Cerebellar cortex (tissue), 1 donor: ENCODE results near the gene ZKSCAN5.
A peak's percentile ranks its signal among the peaks of the same experiment; 100 is the strongest.
"Not testable (repeated sequence)": the region's sequence is repeated elsewhere in the genome, so short reads cannot be mapped to it uniquely, and the experiment has no call there.

Experiments used
- DNase-seq: peaks from one replicate; pipeline ENCODE4 v3.0.0-alpha.2; 2015; ENCODE audit warnings: low spot score

Gene ZKSCAN5

DNA sequence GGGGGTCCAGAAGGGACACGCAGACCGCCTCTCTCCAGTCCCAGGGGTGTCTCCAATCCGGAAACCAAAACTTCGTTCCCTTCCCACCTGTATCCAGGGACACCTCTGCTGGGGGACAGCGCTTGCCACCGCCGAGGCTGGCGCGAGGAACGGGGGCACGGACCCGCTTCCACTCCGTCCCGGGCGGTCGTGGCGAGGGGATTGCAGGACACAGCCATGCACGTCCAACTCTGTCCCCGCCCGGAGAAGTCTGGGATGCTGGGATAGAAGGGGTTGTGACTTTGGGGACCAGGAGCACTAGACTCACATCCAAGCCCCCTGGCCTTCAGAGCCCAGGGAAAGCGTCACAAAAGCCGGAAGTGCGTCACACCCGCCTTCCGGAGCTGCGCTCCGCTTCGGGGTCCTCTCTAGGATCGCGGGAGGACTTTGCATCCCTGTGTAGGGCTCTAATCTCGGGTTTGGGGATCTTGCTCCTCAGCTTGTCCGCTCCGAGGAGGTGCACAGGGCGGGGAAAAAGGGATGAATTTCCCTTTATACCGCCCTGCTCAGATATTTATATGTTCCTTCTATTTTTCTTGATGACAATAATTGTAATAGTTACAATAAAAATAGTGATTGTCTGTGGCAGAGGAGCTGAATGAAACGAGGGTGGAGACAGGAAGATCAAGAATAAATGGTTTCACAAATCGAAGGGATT is 47.5 kb downstream of the ZKSCAN5 start, which contains the start of gene FAM200A:
FAM200A (minus strand) TSS at position 348 of the 697 bp plus-strand sequence. CDS start 3,707 bp downstream, outside the sequence.
- DNase-seq, result peak; percentile 96

DNA sequence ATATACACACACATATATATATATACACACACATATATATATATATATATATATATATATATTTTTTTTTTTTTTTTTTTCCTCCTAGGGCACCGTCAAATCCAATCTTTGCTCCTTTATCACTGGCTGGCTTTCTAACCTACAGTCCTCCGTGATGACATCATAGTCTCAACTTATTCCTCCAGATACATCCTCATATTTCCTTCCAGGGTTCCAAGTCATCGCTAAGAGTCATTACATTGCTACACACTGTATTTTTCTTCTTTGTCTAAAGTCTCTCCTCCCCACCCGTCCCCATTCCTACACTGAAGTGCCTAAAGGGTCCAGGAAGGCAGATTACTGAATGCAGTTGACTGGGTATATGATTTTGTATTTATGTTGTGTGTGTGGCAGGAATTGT is 48.6 kb downstream of the ZKSCAN5 start:
- DNase-seq, result no peak

DNA sequence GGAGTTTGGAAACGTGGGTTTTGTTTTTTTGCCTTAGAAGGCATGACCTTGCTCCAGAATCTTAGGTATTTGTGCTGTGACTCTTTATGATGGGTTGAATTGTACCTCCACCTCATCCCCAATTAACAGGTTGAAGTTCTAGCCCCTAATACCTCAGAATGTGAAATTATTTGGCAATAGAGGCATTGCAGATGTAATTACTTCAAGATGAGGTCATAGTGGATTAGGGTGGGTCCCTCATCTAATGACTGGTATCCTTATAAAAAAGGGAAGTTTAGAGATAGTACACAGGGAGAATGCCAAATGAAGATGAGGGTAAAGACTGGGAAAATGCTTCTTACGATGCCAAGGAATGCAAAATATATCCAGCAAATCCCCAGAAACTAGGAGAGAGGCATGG is 50.5 kb downstream of the ZKSCAN5 start:
- DNase-seq, result no peak

DNA sequence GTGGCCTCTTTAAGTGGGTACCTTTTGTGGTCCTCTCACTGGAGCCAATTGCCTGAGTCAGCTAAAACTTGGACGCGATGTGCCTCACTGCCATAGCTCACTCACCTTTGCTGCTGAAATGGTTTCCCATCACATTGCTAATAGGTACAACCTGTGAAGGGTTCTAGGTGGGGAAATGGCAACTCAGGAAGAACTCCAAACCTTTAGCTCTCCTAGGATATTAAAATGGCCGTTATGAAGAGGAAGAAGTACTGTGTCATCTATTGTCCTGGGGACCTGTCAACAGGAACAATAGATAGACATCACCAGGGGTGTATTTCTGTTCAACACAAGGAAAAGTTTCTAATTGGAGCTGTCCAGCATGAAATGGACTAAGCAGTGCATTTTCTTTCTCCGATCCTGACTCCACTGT is 52.7 kb downstream of the ZKSCAN5 start:
- DNase-seq, result no peak

DNA sequence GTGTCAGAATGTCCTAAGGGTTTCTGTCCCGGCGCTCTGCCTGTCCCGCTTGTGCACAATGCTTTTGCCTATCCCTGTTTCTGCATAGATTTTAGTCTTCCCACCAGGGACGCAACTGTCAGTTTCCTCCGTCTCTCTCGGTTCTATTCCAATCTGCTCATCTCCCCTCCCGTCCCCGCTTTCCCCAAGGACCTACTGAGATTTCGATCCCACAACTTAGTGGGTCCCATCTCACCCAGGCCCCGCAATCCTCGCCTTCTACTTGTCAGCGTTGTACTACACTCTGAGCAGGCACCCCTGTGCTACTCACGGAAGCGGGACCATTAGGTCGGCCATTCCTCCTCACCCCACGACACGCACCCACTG is 53.5 kb downstream of the ZKSCAN5 start:
- peak; percentile 27 for DNase-seq

DNA sequence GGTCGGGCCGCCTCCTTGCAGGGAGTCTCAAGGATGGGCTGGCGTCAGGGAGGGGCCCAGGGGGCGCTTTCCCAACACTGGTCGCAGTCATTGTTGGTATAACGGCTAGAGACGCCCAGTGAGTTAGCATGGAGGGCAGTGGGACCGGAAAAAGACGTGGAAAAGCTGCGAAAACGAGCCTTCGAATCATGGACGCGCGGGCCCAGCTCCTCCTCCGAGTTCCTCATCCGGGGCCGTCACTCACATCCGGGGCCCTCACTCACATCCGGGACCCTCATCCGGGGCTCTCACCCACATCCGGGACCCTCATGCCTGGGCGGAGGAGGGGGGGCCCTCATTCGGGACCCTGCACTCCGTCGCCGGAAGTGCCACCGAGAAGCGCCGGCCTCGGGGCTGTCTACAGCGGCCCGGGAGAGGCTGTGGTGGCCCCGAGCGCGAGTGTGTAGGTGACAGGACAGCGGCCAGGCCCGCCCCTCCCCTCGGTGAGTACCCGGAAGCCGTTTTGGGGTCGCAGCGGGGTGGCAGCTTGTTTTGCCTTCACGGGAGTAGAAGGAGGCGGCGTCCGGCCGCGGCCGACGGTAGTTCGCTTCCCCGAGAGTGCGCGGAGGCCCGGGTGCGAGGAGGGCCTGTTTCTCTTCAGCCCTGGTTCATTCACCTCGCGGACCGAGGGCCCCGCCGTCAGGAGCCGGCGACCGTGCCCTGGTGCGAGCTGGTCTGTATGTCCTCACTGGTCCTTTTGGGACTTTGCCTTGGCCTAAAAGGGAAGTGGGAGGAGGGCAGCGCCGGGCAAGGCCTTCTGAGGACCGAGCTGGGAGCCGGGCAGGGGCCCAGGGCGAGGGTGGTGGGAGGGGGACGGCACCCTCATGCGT is 54.1 kb downstream of the ZKSCAN5 start, which contains the start of gene ZNF655:
ZNF655 (plus strand) TSS at position 337 of the 869 bp plus-strand sequence. CDS start 1,918 bp downstream, outside the sequence.
- DNase-seq, result peak; percentile 88

DNA sequence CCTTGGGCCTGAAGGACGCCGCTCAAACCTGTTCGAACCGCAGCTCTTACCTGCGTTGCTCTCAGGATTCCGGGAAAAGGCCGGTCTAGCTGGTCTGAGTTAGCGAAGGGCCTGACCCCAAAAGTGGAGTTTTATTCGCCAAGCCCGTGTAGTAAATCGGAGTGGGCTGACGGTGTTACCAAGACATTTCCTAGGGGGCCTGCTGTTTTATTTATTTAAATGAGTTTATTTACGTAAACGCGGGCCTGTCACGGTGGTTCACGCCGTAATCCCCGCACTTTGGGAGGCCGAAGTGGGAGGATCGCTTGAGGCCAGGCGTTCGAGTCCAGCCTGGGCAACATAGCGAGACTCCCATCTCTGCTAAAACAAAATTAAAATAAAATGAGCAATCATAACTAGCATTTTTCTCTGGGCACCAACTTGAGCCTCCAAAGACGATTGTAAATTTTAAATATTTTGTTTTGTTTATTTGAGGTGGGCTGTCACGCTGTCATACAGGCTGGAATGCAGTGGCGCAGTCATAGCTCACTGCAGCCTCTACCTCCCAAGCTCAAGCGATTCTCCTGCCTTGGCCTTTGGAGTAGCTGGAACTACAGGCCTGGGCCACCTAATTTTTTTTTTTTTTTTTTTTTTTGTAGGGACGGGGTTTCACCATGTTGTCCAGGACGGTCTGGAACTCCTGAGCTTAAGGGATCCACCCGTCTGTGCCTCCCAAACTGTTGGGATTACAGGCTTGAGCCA is 54.9 kb downstream of the ZKSCAN5 start:
- DNase-seq, result no peak

DNA sequence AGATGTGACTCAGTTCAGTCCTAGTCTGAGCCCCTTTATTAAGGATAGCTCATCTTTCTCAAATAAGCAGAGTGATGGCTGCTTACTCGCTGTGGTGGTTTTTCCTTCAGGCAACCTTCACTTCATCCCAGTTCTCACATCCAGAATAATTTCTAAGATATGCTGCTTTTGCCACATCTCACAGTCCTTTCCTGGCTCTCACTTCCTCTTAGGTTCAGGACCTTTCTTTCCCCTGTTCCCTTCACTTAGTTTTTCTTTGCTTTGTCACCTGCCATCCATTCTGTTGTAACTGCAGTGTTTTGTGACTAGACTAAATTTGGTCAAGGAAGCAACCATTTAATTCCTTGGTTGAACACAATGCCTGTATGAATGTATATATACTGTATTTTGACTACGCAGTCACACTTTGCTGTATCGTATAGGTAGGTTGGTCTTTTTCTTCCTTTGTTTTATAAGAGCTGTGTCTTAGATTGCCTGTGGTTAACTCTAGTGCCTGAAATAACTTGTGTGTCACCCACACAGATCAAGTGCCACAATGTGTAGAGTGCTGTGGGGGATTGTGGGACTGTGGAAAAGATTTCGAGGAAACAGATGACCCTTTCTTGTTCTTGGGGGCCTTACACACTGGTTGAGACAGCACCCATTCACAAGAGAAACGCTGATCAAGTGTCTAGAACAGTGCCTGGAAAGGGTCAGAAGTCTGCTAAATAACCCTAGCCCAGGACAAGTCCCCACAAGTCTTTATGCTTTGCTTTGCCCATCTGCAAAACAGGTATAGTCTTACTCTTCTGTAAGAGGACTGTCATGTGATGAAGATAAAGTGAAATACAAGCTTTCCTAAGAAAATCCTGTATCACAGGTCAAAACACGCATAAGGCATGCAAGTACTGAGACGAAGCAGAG is 56.6 kb downstream of the ZKSCAN5 start:
- DNase-seq, result no peak

DNA sequence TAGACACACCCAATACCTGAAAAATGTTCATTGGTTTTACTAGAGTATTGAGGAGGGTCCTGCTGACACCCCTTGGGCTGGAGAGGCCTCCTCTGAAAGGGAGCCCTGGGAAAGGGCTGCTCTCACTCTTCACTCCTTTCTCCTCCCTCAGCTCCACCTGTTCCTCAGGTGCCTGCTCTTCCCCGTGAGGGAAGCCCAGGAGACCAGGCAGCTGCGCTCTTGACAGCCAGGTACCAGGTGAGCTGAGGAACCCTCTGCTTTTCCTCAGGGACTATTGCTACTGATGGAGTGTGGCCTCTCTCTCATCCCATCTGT is 57.2 kb downstream of the ZKSCAN5 start:
- DNase-seq, result no peak

DNA sequence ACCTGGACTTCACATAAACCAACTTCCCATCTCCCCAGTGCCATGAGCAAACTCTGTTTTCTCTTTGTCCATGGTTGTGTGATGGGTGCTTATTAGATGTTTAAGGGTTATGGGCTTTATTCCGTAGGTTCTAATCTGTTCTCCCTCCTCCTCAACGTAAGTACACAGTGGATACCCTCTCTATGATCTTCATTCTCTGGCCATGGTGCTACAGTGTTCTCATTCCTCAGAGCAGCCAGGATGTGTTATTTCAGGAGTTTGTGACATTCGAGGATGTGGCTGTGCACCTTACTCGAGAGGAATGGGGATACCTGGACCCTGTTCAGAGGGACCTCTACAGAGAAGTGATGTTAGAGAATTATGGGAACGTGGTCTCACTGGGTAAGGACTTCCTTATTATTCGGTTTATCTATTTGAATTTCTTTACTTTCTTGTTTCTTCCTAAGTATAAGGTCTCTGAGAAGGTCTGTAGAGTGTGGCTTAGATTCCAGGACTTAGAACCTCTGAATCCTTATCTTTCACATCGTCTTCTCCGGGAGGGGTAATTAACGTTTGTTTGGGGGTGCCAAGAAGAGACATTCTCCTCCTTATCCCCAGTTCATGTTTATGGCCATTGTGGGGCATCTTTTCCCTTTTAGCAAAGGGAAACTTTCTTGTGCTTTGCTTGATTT is 57.8 kb downstream of the ZKSCAN5 start:
- no peak for DNase-seq

DNA sequence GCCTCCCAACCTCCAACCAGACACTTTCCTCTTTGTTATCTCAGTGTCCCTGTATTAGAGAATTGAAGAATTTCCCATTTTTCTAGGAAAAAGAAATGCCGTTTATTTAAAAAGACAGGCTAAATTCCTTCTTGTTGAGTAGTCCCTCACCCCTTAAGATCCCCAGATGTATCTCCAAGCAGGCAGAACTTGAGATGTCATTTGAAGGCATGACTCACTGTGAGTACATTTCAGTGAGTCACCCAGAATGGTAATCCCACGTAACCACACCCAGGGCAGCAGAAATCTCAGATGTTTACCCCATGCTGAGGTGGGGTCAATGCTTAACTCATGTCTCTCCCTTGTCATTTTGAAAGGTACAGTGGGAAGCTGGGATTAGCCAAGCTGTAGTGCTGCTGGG is 58.4 kb downstream of the ZKSCAN5 start:
- DNase-seq, result no peak

DNA sequence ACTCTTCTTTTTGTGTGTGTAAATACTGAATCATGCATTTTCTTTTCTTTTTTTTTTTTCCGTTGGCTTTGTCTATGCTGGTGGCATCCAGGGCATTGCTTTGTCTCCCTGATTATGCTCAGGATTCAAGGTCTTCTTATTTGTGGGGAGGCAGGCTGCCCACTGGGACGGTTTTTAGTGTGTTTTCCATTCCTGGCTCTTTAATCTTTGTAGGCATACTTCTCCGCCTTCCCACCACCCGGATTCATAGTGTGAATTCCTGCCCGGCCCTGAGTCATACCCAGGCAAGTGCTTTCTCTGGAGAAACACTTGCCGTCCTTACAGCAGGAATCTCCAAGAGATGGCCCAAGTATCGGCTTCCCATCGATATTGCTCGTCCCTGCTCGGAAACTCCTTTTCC is 59.2 kb downstream of the ZKSCAN5 start:
- no peak for DNase-seq

DNA sequence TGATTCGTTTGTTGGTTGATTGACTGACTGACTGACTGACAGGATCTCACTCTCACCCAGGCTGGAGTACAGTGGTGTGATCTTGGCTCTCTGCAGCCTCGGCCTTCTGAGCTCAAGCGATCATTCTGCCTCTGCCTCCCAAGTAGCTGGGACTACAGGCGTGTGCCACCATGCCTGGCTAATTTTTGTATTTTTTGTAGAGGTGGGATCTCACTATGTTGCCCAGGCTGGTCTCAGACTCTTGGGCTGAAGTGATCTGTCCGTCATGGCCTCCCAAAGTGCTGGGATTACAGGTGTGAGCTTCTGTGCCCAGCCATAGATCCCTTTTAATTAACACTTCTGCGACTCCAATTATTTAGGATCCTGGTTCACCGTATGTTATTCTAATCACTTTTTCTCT is 64.3 kb downstream of the ZKSCAN5 start:
- DNase-seq, result not testable (repeated sequence)

DNA sequence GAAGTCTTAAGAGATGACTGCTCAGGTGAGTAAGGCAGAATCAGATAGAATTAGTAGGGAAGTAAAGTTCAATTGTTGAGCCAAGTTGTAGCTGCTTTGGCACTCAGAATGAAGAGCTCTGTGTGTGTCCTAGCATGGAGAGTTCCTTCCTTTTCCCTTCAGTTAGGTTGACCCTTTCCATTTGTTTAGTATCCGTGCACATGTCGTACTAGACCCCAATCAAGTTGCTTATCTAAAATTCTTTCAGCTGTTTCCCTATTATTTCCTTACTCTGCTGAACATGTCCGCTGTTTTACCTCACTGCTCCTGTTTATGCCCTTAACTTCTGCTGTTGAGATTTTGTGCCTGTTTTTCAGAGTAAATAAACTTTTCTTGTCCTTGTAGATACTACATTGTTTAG is 67.3 kb downstream of the ZKSCAN5 start:
- DNase-seq, result no peak

DNA sequence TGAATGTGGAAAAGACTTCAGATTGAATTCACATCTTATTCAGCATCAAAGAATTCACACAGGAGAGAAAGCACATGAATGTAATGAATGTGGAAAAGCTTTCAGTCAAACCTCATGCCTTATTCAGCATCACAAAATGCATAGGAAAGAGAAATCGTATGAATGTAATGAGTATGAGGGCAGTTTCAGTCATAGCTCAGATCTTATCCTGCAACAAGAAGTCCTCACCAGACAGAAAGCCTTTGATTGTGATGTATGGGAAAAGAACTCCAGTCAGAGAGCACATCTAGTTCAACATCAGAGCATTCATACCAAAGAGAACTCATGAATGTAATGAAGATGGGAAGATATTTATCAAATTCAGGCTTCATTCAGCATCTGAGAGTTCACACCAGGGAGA is 68.8 kb downstream of the ZKSCAN5 start:
- no peak for DNase-seq

DNA sequence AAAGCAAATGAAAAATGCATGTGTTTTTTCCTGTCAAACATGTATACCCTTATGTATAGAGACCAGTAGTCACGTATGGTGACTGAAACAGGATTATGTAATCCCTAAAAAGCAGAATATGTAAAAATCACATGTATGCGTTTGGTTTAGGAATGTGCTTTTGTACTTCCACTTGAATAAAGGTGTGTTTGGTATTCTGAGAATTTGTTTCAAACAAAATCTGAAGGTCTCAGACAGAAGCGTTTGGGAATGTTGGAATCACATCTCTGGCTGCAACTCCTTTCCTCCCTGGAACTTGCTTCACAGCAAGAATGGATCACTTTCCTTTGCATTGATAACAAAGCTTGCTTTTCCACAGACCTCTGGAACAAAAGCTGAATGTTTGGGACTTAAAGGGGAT is 71.8 kb downstream of the ZKSCAN5 start:
- no peak for DNase-seq

DNA sequence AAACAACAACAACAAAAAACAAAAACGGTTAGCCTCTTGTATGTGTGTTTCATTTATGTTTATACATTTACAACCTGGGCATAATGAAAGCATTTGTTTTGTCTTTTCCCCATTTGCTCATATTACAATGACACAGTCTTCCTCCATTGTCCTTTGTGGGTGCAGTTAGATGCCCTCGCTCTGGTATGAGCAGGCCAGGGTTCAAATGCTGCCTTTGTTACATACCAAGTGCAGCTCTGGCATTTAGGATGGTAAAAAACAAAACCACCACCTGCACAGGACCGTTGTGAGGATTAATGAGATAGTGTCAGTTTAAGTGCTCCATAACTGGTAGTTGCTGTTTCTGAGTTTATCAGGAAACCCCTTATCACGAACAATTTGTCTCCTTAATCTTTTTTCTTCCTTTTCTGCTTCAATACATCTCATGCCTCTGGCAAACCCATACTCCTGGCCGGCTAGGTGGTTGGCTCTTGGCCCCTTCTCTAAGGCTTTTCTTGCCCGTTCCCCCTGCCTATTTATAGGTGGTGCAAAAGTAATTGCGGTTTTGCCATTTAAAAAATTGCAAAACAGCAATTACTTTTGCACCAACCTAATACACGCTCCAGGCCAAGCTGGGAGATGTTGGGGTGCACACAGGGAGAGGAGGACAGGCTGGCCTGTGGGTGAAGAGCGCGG is 75.0 kb downstream of the ZKSCAN5 start:
- peak; percentile 28 for DNase-seq

DNA sequence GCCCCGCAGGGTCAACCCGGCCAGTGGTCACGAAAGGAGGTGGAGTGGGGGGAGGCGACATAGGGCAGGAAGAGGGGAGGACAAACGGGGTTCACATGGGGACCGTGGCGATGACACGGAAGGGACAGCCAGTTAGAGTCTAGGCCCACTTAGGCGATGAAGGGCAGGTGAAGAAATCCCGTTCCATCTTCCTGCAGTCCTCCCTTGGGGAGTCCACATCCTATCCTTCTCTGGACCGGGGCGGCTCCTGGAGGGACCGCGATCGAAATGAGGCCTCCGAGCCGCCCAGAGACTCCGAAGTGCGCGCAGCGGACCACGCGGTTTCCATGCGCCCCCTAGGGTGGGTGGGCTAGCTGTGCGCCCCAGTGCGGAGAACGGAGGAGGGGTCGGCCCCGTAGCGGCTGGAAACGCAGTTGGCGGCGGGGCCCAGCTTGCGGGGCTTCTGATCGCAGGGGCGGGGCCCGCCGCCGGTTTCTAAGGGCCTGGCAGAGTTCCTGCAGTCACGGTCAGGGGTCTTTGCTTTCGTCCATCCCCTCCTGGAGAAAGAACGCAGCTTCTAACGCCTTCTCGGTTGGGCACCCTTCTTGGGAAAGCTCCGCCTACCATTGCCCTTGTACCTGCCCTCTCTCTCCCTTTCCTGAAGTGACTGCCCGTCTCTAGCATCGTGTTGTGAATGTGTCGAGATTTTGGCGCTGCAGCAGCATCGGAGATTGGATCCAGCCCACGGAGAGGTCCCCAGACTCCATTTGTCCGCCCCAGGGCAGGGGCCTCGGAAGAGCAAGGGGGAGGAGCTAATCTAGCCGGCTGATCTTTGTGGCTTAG is 75.7 kb downstream of the ZKSCAN5 start:
- peak; percentile 72 for DNase-seq

DNA sequence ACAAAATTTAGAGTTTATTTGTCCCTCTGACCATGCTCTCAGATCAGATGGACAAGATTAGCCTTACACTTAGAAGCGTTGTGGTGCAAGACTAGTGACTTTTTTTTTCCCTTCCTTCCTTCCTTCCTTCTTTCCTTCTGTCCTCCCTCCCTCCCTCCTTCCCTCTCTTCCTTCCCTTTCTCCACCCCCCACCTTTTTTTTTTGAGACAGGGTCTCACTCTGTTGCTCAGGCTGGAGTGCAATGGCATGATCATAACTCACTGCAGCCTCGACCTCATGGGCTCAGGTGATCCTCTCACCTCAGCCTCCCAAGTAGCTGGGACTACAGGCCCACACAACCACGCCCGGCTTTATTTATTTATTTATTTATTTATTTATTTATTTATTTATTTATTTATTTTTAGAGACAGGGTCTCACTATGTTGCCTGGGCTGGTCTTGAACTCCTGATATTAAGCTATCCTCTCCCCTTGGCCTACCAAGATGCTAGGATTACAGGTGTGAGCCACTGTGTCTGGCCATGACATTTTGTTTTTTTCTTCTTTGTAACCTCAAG is 76.4 kb downstream of the ZKSCAN5 start:
- not testable (repeated sequence) for DNase-seq
